ENCODE measurements around the gene LCLAT1.
"Not testable (repeated sequence)": the region's sequence is repeated elsewhere in the genome, so short reads cannot be mapped to it uniquely, and the experiment has no call there.

LCLAT1 gene

DNA sequence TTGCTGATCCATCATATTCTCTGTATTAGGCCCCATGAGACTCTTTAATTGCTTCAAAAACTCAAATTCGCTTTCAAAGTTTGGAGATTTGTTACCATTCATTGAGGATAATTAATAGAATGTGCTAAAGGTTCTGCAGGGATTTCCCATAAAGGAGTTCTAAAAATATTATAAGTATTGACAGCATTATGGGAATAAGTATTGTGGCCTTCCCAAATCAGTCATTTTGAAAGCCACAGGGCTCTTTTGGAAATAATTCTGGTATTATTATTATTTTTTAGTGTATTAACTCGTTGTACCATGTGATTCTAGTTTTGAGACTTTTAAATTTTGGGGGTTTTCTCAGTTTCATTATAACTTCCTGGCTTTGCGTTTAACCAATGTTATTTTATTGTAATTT lies 37.1 kb downstream of the LCLAT1 start:
- Histone ChIP-seq H3K36me3 (ENCODE audit: control insufficient read depth, insufficient read depth, low read length) (no peaks in the 10 kb centered on the region), H3K9me3 (ENCODE audit: control insufficient read depth, low read length) (no peaks in the 10 kb centered on the region), H3K27ac (ENCODE audit: insufficient read depth, low read length, poor library complexity, severe bottlenecking) (no peak overlapping the region), H3K27me3 (replicated peaks; ENCODE audit: control insufficient read depth, insufficient read depth, low read length, poor library complexity, severe bottlenecking) (no peaks in the 10 kb centered on the region), H3K4me3 (ENCODE audit: insufficient read depth, low read depth, low read length, poor library complexity, severe bottlenecking) (no peak overlapping the region), H3K4me1 (ENCODE audit: control insufficient read depth, insufficient read depth, low read length, poor library complexity, severe bottlenecking) (no peaks in the 10 kb centered on the region)
- DNase-seq: no peak

GRCh38 chr2:30484995-30485394 lies 37.9 kb downstream of the LCLAT1 start:
- no peaks in the 10 kb centered on the region for H3K4me1 ChIP-seq (ENCODE audit: control insufficient read depth, insufficient read depth, low read length, poor library complexity, severe bottlenecking)
- no peaks in the 10 kb centered on the region for H3K36me3 ChIP-seq (ENCODE audit: control insufficient read depth, insufficient read depth, low read length)
- no peak overlapping the region for H3K27ac ChIP-seq (ENCODE audit: insufficient read depth, low read length, poor library complexity, severe bottlenecking)
- no peaks in the 10 kb centered on the region for H3K9me3 ChIP-seq (ENCODE audit: control insufficient read depth, low read length)
- H3K4me3 ChIP-seq (ENCODE audit: insufficient read depth, low read depth, low read length, poor library complexity, severe bottlenecking): no peak overlapping the region
- no peak for DNase-seq
- no peaks in the 10 kb centered on the region for H3K27me3 ChIP-seq (replicated peaks; ENCODE audit: control insufficient read depth, insufficient read depth, low read length, poor library complexity, severe bottlenecking)

DNA sequence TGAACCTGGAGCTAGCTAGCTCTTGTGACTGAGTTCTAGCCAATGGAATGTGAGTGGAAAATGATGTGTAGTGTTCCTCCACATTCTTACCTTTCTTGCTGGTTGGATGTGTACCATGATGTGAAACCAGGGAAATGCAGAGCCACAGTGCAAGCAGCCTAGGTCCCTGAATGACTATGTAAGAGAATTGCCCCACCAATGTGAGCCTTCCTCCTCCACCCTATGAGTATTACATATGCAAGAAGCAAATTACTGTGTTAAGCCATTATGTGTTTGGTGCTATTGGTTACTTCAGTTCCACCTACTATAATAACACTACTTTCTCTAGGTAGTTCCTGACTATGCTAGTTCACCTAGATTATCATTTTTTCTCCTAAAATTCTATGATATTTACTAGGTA lies 39.6 kb downstream of the LCLAT1 start:
- H3K9me3 ChIP-seq (ENCODE audit: control insufficient read depth, low read length): no peaks in the 10 kb centered on the region

GRCh38 chr2:30487603-30488002 lies 40.6 kb downstream of the LCLAT1 start:
- Histone ChIP-seq H3K9me3 (ENCODE audit: control insufficient read depth, low read length) (no peaks in the 10 kb centered on the region), H3K4me1 (ENCODE audit: control insufficient read depth, insufficient read depth, low read length, poor library complexity, severe bottlenecking) (no peaks in the 10 kb centered on the region), H3K27ac (ENCODE audit: insufficient read depth, low read length, poor library complexity, severe bottlenecking) (no peak overlapping the region), H3K27me3 (replicated peaks; ENCODE audit: control insufficient read depth, insufficient read depth, low read length, poor library complexity, severe bottlenecking) (no peaks in the 10 kb centered on the region), H3K36me3 (ENCODE audit: control insufficient read depth, insufficient read depth, low read length) (no peaks in the 10 kb centered on the region), H3K4me3 (ENCODE audit: insufficient read depth, low read depth, low read length, poor library complexity, severe bottlenecking) (no peak overlapping the region)
- DNase-seq: no peak

More for the DNA sequence above, 39.6 kb downstream of the LCLAT1 start:
- Histone ChIP-seq H3K4me3 (ENCODE audit: insufficient read depth, low read depth, low read length, poor library complexity, severe bottlenecking) (no peak overlapping the region), H3K27ac (ENCODE audit: insufficient read depth, low read length, poor library complexity, severe bottlenecking) (no peak overlapping the region), H3K4me1 (ENCODE audit: control insufficient read depth, insufficient read depth, low read length, poor library complexity, severe bottlenecking) (no peaks in the 10 kb centered on the region), H3K36me3 (ENCODE audit: control insufficient read depth, insufficient read depth, low read length) (no peaks in the 10 kb centered on the region), H3K27me3 (replicated peaks; ENCODE audit: control insufficient read depth, insufficient read depth, low read length, poor library complexity, severe bottlenecking) (no peaks in the 10 kb centered on the region)
- DNase-seq: no peak

DNA sequence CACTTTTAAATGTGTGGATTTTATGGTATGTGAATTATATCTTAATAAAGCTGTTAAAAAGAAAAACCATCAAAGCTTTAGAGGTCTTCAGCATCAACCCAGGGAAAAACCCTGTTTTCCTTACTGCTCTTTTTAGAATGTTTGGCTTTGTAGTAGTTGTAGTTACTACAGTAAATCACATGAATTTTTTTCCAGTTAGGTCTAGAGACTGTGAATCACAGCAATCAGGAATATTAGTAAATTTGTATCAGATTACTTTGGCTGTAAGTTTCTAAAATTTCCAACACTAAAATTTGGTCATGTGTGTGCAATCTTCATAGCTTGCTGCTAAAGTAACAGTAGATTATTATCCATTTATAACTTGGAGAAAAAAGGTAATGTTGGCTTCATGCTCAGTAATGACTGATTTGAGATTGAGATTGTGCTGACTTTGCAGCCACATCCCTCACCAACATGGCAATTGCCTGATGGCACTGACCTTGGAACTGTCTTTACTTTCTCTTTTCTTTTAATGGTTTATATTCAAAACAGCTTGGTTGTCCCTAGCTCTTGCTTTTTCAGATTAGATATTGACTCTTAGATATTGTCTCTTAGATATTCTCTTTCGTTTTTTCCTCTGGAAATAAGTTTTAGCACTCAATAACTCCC lies 41.1 kb downstream of the LCLAT1 start:
- H3K27me3 ChIP-seq (replicated peaks; ENCODE audit: control insufficient read depth, insufficient read depth, low read length, poor library complexity, severe bottlenecking): no peaks in the 10 kb centered on the region
- DNase-seq: no peak
- H3K27ac ChIP-seq (ENCODE audit: insufficient read depth, low read length, poor library complexity, severe bottlenecking): no peak overlapping the region
- no peaks in the 10 kb centered on the region for H3K36me3 ChIP-seq (ENCODE audit: control insufficient read depth, insufficient read depth, low read length)
- H3K4me3 ChIP-seq (ENCODE audit: insufficient read depth, low read depth, low read length, poor library complexity, severe bottlenecking): no peak overlapping the region
- H3K9me3 ChIP-seq (ENCODE audit: control insufficient read depth, low read length): no peaks in the 10 kb centered on the region
- H3K4me1 ChIP-seq (ENCODE audit: control insufficient read depth, insufficient read depth, low read length, poor library complexity, severe bottlenecking): no peaks in the 10 kb centered on the region

DNA sequence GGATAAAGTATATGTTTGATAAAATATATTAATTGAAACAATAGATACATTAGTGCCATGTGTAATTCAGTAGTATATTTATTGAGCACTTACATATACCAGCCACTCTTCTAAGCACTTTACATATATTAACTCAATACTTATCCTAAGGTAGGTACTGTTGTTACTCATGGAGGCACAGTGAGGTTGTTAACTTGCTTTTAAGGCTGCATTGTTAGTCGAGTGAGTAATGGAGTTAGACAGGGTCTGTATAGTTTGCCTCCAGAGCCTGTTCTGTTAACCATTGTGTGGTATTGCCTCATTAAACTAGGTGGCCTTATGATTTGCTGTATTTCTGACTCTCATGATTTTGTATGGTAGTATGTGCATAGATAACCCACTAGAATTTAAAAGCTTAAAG lies 44.2 kb downstream of the LCLAT1 start:
- Histone ChIP-seq H3K4me3 (ENCODE audit: insufficient read depth, low read depth, low read length, poor library complexity, severe bottlenecking) (no peak overlapping the region), H3K27ac (ENCODE audit: insufficient read depth, low read length, poor library complexity, severe bottlenecking) (no peak overlapping the region), H3K4me1 (ENCODE audit: control insufficient read depth, insufficient read depth, low read length, poor library complexity, severe bottlenecking) (no peaks in the 10 kb centered on the region), H3K9me3 (ENCODE audit: control insufficient read depth, low read length) (no peaks in the 10 kb centered on the region), H3K27me3 (replicated peaks; ENCODE audit: control insufficient read depth, insufficient read depth, low read length, poor library complexity, severe bottlenecking) (no peaks in the 10 kb centered on the region), H3K36me3 (ENCODE audit: control insufficient read depth, insufficient read depth, low read length) (no peaks in the 10 kb centered on the region)
- no peak for DNase-seq

DNA sequence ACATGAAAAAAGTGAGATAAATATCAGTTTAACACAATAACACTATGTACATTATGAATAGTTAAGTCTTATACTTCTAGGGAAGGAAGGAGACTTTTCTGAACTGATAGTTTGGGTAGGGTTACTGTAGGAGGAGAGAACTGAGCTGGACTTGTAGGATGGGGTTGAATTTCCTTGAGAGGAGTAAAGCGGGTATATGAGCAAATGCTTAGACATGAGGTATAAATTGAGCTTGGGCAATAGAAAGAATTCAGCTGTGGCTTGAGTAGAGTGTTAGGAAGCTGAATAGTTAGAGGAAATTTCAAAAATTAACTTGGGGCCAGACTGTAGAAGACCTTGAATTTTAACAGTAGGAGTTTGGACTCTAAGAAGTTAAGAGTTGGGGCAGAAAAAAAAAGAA lies 45.1 kb downstream of the LCLAT1 start:
- no peaks in the 10 kb centered on the region for H3K36me3 ChIP-seq (ENCODE audit: control insufficient read depth, insufficient read depth, low read length)
- H3K4me1 ChIP-seq (ENCODE audit: control insufficient read depth, insufficient read depth, low read length, poor library complexity, severe bottlenecking): no peaks in the 10 kb centered on the region
- no peaks in the 10 kb centered on the region for H3K9me3 ChIP-seq (ENCODE audit: control insufficient read depth, low read length)
- DNase-seq: no peak
- no peak overlapping the region for H3K4me3 ChIP-seq (ENCODE audit: insufficient read depth, low read depth, low read length, poor library complexity, severe bottlenecking)
- H3K27ac ChIP-seq (ENCODE audit: insufficient read depth, low read length, poor library complexity, severe bottlenecking): no peak overlapping the region
- no peaks in the 10 kb centered on the region for H3K27me3 ChIP-seq (replicated peaks; ENCODE audit: control insufficient read depth, insufficient read depth, low read length, poor library complexity, severe bottlenecking)

DNA sequence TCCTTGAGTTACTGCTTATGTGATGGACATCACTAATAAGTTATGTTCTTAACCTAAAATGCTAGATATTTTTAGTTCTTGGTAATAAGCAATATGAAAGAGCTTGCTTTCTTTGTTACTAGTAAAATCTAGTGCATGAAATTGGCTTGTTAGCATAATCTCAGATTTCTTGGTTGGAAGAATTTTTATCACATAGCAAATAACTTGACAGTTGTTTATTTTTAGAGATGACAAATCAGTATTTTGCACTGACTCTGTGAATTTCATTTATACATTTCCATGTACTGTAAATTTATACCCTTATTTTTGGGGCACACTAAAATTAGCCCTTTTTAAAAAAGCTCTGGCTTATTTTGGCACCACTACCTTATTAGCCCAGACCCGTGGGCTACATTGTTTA lies 45.6 kb downstream of the LCLAT1 start:
- H3K27me3 ChIP-seq (replicated peaks; ENCODE audit: control insufficient read depth, insufficient read depth, low read length, poor library complexity, severe bottlenecking): no peaks in the 10 kb centered on the region
- H3K4me3 ChIP-seq (ENCODE audit: insufficient read depth, low read depth, low read length, poor library complexity, severe bottlenecking): no peak overlapping the region
- H3K36me3 ChIP-seq (ENCODE audit: control insufficient read depth, insufficient read depth, low read length): no peaks in the 10 kb centered on the region
- DNase-seq: no peak
- no peaks in the 10 kb centered on the region for H3K9me3 ChIP-seq (ENCODE audit: control insufficient read depth, low read length)
- H3K4me1 ChIP-seq (ENCODE audit: control insufficient read depth, insufficient read depth, low read length, poor library complexity, severe bottlenecking): no peaks in the 10 kb centered on the region
- no peak overlapping the region for H3K27ac ChIP-seq (ENCODE audit: insufficient read depth, low read length, poor library complexity, severe bottlenecking)

DNA sequence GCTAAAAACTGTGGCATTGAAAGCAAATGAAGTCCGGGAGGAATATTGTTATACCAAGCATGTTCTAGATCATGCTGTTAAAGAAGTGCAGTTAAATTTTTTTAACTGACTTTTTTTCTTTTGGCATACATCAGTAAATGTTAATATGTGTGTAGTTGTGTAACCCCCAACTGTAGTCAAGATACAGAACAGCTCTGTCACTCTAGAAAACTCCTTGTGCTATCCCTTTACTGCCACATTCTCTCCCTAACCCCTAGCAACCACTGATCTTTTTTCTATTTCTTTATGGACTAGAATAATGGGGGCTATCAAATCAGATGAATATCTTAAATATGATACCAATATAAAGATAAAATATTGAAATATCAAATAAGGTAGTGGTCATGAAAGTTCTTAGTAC lies 46.4 kb downstream of the LCLAT1 start:
- H3K27me3 ChIP-seq (replicated peaks; ENCODE audit: control insufficient read depth, insufficient read depth, low read length, poor library complexity, severe bottlenecking): no peaks in the 10 kb centered on the region
- no peaks in the 10 kb centered on the region for H3K36me3 ChIP-seq (ENCODE audit: control insufficient read depth, insufficient read depth, low read length)
- H3K4me1 ChIP-seq (ENCODE audit: control insufficient read depth, insufficient read depth, low read length, poor library complexity, severe bottlenecking): no peaks in the 10 kb centered on the region
- DNase-seq: no peak
- H3K27ac ChIP-seq (ENCODE audit: insufficient read depth, low read length, poor library complexity, severe bottlenecking): no peak overlapping the region
- peaks cover 3% of the 10 kb centered on the region for H3K9me3 ChIP-seq (ENCODE audit: control insufficient read depth, low read length)
- H3K4me3 ChIP-seq (ENCODE audit: insufficient read depth, low read depth, low read length, poor library complexity, severe bottlenecking): no peak overlapping the region

GRCh38 chr2:30495896-30496295 lies 48.9 kb downstream of the LCLAT1 start:
- not testable (repeated sequence) for H3K36me3 ChIP-seq (ENCODE audit: control insufficient read depth, insufficient read depth, low read length); H3K4me3 ChIP-seq (ENCODE audit: insufficient read depth, low read depth, low read length, poor library complexity, severe bottlenecking); DNase-seq; H3K4me1 ChIP-seq (ENCODE audit: control insufficient read depth, insufficient read depth, low read length, poor library complexity, severe bottlenecking); H3K9me3 ChIP-seq (ENCODE audit: control insufficient read depth, low read length); H3K27me3 ChIP-seq (replicated peaks; ENCODE audit: control insufficient read depth, insufficient read depth, low read length, poor library complexity, severe bottlenecking); H3K27ac ChIP-seq (ENCODE audit: insufficient read depth, low read length, poor library complexity, severe bottlenecking)
